SH-SY5Y (cell line): ENCODE results near the gene THAP8.
A peak's percentile ranks its signal among the peaks of the same experiment; 100 is the strongest.

ENCODE experiments used
- GATA2 ChIP-seq: IDR thresholded peaks from 2 replicates; pipeline ENCODE4 v1.6.1; 2011; ENCODE audit warnings: mild to moderate bottlenecking, low read depth, low read length
- GATA3 ChIP-seq: IDR thresholded peaks from 2 replicates; pipeline ENCODE4 v1.6.1; 2011; ENCODE audit warnings: low read depth, mild to moderate bottlenecking, low read length, moderate library complexity

The THAP8 gene

GRCh38 chr19:36051236-36051635 is 2.8 kb downstream of the THAP8 start:
- TF ChIP-seq GATA2 = no peak
- no peak for TF ChIP-seq GATA3

- TF ChIP-seq GATA2 (no peak), GATA3 (no peak)
Observed at GRCh38 chr19:36049080-36049698, 4.9 kb downstream of the THAP8 start.

- TF ChIP-seq GATA2 (no peak), GATA3 (no peak)
Observed at GRCh38 chr19:36047835-36048234, 6.2 kb downstream of the THAP8 start.

GRCh38 chr19:36046443-36047050 is 7.5 kb downstream of the THAP8 start:
- TF ChIP-seq GATA3 (no peak), GATA2 (no peak)

- TF ChIP-seq GATA3 (no peak), GATA2 (no peak)
Observed at GRCh38 chr19:36043952-36044351, 10.1 kb downstream of the THAP8 start.

- TF ChIP-seq GATA2 (no peak), GATA3 (no peak)
Observed at GRCh38 chr19:36041831-36042230, 12.3 kb downstream of the THAP8 start.

- TF ChIP-seq GATA3 = no peak
Observed at GRCh38 chr19:36040495-36040894, 13.6 kb downstream of the THAP8 start.

GRCh38 chr19:36032251-36033104 is 21.6 kb downstream of the THAP8 start, which contains the start of gene CLIP3:
CLIP3 (minus strand) TSS chr19:36032873; CDS start chr19:36032357, 516 bp downstream.
- TF ChIP-seq GATA2 (peak; percentile 19; the same call in 1 of the 2 replicates), GATA3 (no peak)

- no peak for TF ChIP-seq GATA3
- no peak for TF ChIP-seq GATA2
Observed at GRCh38 chr19:36031308-36031707, 22.8 kb downstream of the THAP8 start.

GRCh38 chr19:36030264-36031148 is 23.6 kb downstream of the THAP8 start:
- TF ChIP-seq GATA3 (no peak), GATA2 (no peak)

GRCh38 chr19:36028313-36029041 is 25.6 kb downstream of the THAP8 start:
- TF ChIP-seq GATA3 = no peak
- no peak for TF ChIP-seq GATA2

GRCh38 chr19:36027696-36028095 is 26.4 kb downstream of the THAP8 start:
- no peak for TF ChIP-seq GATA2
- TF ChIP-seq GATA3 = no peak
